ENCODE results near the gene AGAP3.

The AGAP3 gene

GRCh38 chr7:151116603-151117440 is 30.5 kb downstream of the AGAP3 start:
- H3K9me3 ChIP-seq (ENCODE audit: low read length) = no peaks in the 10 kb centered on the region
- no peak overlapping the region for H2AFZ ChIP-seq (ENCODE audit: low read depth, low read length)
- H3K4me1 ChIP-seq (ENCODE audit: insufficient read depth, low read length) = peaks cover 10% of the 10 kb centered on the region
- H3K36me3 ChIP-seq (ENCODE audit: insufficient read depth, low read length) = peaks cover 37% of the 10 kb centered on the region
- H3K27me3 ChIP-seq (ENCODE audit: insufficient read depth, low read length) = no peaks in the 10 kb centered on the region
- H3K4me3 ChIP-seq (ENCODE audit: low read length) = no peak overlapping the region

GRCh38 chr7:151117565-151117964 is 31.3 kb downstream of the AGAP3 start:
- Histone ChIP-seq H3K36me3 (ENCODE audit: insufficient read depth, low read length) (peaks cover 37% of the 10 kb centered on the region), H3K27me3 (ENCODE audit: insufficient read depth, low read length) (no peaks in the 10 kb centered on the region), H3K4me3 (ENCODE audit: low read length) (no peak overlapping the region), H2AFZ (ENCODE audit: low read depth, low read length) (no peak overlapping the region), H3K9me3 (ENCODE audit: low read length) (no peaks in the 10 kb centered on the region), H3K4me1 (ENCODE audit: insufficient read depth, low read length) (peaks cover 10% of the 10 kb centered on the region)

GRCh38 chr7:151118108-151119054 is 32.1 kb downstream of the AGAP3 start:
- no peaks in the 10 kb centered on the region for H3K27me3 ChIP-seq (ENCODE audit: insufficient read depth, low read length)
- no peaks in the 10 kb centered on the region for H3K9me3 ChIP-seq (ENCODE audit: low read length)
- H3K4me1 ChIP-seq (ENCODE audit: insufficient read depth, low read length) = peaks cover 4% of the 10 kb centered on the region

DNA sequence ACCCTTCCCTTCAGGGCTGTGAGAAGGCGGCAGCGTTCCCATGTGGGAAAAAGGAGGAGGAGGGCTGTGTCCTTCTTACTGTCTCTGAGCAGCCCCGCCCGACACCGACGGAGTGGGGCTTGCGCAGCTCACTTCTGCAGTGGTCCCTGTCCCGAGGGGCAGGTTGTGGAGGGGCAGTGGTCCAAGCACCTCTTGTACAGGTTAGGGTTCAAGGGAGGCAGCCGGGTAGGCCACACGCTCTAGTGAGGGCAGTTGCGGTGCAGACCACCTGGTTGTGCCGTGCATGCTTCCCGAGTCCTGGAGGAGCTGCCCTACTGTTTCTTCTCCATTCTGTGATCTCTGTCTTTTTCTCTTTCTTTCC is 32.8 kb downstream of the AGAP3 start:
- peaks cover 37% of the 10 kb centered on the region for H3K36me3 ChIP-seq (ENCODE audit: insufficient read depth, low read length)
- no peak overlapping the region for H3K4me3 ChIP-seq (ENCODE audit: low read length)
- H2AFZ ChIP-seq (ENCODE audit: low read depth, low read length) = no peak overlapping the region
- H3K27me3 ChIP-seq (ENCODE audit: insufficient read depth, low read length) = no peaks in the 10 kb centered on the region
- H3K9me3 ChIP-seq (ENCODE audit: low read length) = no peaks in the 10 kb centered on the region
- H3K4me1 ChIP-seq (ENCODE audit: insufficient read depth, low read length) = no peaks in the 10 kb centered on the region

More at GRCh38 chr7:151118108-151119054, 32.1 kb downstream of the AGAP3 start:
- peaks cover 37% of the 10 kb centered on the region for H3K36me3 ChIP-seq (ENCODE audit: insufficient read depth, low read length)
- H2AFZ ChIP-seq (ENCODE audit: low read depth, low read length) = no peak overlapping the region
- H3K4me3 ChIP-seq (ENCODE audit: low read length) = no peak overlapping the region

DNA sequence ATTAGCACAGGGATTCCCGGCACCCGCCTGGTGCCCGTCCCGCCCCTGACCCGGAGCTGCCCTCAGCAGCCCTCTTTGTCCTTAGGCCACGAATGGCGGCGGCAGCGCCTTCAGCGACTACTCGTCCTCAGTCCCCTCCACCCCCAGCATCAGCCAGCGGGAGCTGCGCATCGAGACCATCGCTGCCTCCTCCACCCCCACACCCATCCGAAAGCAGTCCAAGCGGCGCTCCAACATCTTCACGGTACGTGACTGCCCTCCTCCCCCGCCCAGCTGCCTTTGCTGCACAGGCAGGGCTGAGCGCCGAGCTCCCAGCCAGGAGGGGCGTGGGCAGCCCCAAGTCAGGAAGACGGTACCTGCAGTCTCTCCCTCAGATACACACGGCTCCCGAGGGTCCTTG is 33.6 kb downstream of the AGAP3 start:
- peaks cover 43% of the 10 kb centered on the region for H3K36me3 ChIP-seq (ENCODE audit: insufficient read depth, low read length)
- no peaks in the 10 kb centered on the region for H3K9me3 ChIP-seq (ENCODE audit: low read length)
- no peak overlapping the region for H2AFZ ChIP-seq (ENCODE audit: low read depth, low read length)
- no peak overlapping the region for H3K4me3 ChIP-seq (ENCODE audit: low read length)
- H3K4me1 ChIP-seq (ENCODE audit: insufficient read depth, low read length) = no peaks in the 10 kb centered on the region
- no peaks in the 10 kb centered on the region for H3K27me3 ChIP-seq (ENCODE audit: insufficient read depth, low read length)

DNA sequence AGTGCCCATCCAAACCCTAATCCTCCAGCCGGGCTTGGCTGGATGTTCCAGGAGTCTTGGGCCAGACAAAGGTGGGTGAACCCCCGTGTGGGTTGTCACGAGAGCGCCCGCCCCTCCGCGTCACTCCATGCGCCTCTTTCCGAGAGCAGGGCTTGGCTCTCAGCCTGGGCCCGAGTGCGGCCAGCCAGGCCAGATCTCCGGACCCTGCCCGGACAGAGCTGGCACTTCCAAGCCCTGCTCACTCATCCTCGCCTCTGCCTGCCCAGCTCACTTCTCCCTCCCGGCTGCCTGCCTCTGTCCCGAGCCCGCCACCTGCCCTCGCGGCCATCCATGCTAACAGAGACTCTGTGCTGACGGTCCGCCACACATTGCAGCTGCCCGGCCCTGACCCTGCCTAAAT is 34.6 kb downstream of the AGAP3 start:
- Histone ChIP-seq H3K27me3 (ENCODE audit: insufficient read depth, low read length) (no peaks in the 10 kb centered on the region), H3K4me3 (ENCODE audit: low read length) (no peak overlapping the region), H3K36me3 (ENCODE audit: insufficient read depth, low read length) (peaks cover 50% of the 10 kb centered on the region), H3K9me3 (ENCODE audit: low read length) (no peaks in the 10 kb centered on the region), H3K4me1 (ENCODE audit: insufficient read depth, low read length) (no peaks in the 10 kb centered on the region), H2AFZ (ENCODE audit: low read depth, low read length) (no peak overlapping the region)

GRCh38 chr7:151121380-151122170 is 35.3 kb downstream of the AGAP3 start:
- Histone ChIP-seq H3K27me3 (ENCODE audit: insufficient read depth, low read length) (no peaks in the 10 kb centered on the region), H3K36me3 (ENCODE audit: insufficient read depth, low read length) (peaks cover 50% of the 10 kb centered on the region)

DNA sequence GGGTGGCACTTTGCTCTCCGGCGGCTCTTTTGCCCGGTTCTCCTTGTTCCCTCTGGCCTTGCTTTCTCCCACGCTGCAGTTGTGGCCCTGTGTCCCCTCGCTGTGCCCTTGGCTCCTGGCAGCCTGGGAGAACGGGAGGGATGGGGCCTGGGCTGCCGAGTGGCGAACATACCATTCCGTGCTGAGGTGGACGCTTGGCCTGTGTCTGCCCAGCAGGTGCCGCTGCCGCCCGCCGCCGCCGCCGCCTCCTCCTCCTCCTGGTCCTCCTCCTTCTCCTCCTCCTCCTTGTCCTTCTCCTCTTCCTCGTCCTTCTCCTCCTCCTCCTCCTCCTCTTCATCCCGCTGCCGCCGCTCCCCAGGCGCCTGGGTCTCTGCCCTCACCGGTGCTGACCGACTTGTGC is 36.0 kb downstream of the AGAP3 start:
- H3K4me1 ChIP-seq (ENCODE audit: insufficient read depth, low read length) = no peaks in the 10 kb centered on the region
- no peak overlapping the region for H2AFZ ChIP-seq (ENCODE audit: low read depth, low read length)
- no peaks in the 10 kb centered on the region for H3K27me3 ChIP-seq (ENCODE audit: insufficient read depth, low read length)
- no peaks in the 10 kb centered on the region for H3K9me3 ChIP-seq (ENCODE audit: low read length)
- H3K4me3 ChIP-seq (ENCODE audit: low read length) = no peak overlapping the region
- H3K36me3 ChIP-seq (ENCODE audit: insufficient read depth, low read length) = peaks cover 46% of the 10 kb centered on the region

More at GRCh38 chr7:151121380-151122170, 35.3 kb downstream of the AGAP3 start:
- no peaks in the 10 kb centered on the region for H3K9me3 ChIP-seq (ENCODE audit: low read length)
- no peaks in the 10 kb centered on the region for H3K4me1 ChIP-seq (ENCODE audit: insufficient read depth, low read length)
- H2AFZ ChIP-seq (ENCODE audit: low read depth, low read length) = no peak overlapping the region
- no peak overlapping the region for H3K4me3 ChIP-seq (ENCODE audit: low read length)

GRCh38 chr7:151122796-151123157 is 36.5 kb downstream of the AGAP3 start:
- Histone ChIP-seq H3K27me3 (ENCODE audit: insufficient read depth, low read length) (no peaks in the 10 kb centered on the region), H2AFZ (ENCODE audit: low read depth, low read length) (no peak overlapping the region), H3K4me3 (ENCODE audit: low read length) (no peak overlapping the region), H3K9me3 (ENCODE audit: low read length) (no peaks in the 10 kb centered on the region), H3K4me1 (ENCODE audit: insufficient read depth, low read length) (no peaks in the 10 kb centered on the region), H3K36me3 (ENCODE audit: insufficient read depth, low read length) (peaks cover 48% of the 10 kb centered on the region)

- H3K4me3 ChIP-seq (ENCODE audit: low read length) = no peak overlapping the region
- H3K4me1 ChIP-seq (ENCODE audit: insufficient read depth, low read length) = no peaks in the 10 kb centered on the region
- H3K9me3 ChIP-seq (ENCODE audit: low read length) = no peaks in the 10 kb centered on the region
- no peaks in the 10 kb centered on the region for H3K27me3 ChIP-seq (ENCODE audit: insufficient read depth, low read length)
- no peak overlapping the region for H2AFZ ChIP-seq (ENCODE audit: low read depth, low read length)
- H3K36me3 ChIP-seq (ENCODE audit: insufficient read depth, low read length) = peaks cover 53% of the 10 kb centered on the region
Measured at GRCh38 chr7:151123158-151123821, 37.0 kb downstream of the AGAP3 start.

GRCh38 chr7:151123822-151124464 is 37.7 kb downstream of the AGAP3 start:
- Histone ChIP-seq H3K4me1 (ENCODE audit: insufficient read depth, low read length) (no peaks in the 10 kb centered on the region), H3K4me3 (ENCODE audit: low read length) (no peak overlapping the region), H3K36me3 (ENCODE audit: insufficient read depth, low read length) (peaks cover 53% of the 10 kb centered on the region), H3K9me3 (ENCODE audit: low read length) (no peaks in the 10 kb centered on the region), H3K27me3 (ENCODE audit: insufficient read depth, low read length) (no peaks in the 10 kb centered on the region), H2AFZ (ENCODE audit: low read depth, low read length) (no peak overlapping the region)

DNA sequence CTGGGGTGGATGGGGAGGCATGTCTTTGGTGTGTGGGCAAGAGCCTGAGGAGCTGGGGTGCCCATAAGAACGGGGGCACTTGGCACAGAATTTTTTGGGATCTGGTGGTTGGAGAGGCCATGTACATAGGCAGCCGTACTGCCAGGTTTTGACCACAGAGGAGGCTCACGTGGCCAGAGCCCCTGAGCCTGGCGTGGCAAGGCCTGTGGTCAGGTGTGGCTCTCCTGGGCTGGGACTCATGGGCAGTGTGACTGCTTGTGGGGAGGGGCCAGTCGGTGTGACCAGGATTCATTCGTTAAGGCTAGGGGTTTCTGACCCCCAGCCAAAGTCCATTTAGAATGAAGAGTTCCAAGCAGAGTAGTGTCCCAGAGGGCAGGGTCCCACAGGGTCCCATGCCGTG is 38.2 kb downstream of the AGAP3 start:
- Histone ChIP-seq H3K36me3 (ENCODE audit: insufficient read depth, low read length) (peaks cover 49% of the 10 kb centered on the region), H3K4me3 (ENCODE audit: low read length) (no peak overlapping the region), H3K27me3 (ENCODE audit: insufficient read depth, low read length) (no peaks in the 10 kb centered on the region), H2AFZ (ENCODE audit: low read depth, low read length) (no peak overlapping the region), H3K4me1 (ENCODE audit: insufficient read depth, low read length) (no peaks in the 10 kb centered on the region), H3K9me3 (ENCODE audit: low read length) (no peaks in the 10 kb centered on the region)

All from neuron (in vitro differentiated cells).